Measurements from ENCODE around the gene CNGB1. TPM values are rescaled to one million over a fixed set of nuclear protein-coding genes. Genes with fewer than 3 reads are reported as not detected.
"Not testable (repeated sequence)": the region's sequence is repeated elsewhere in the genome, so short reads cannot be mapped to it uniquely, and the experiment has no call there.

The CNGB1 gene
- polyA plus RNA-seq, 1 donor from 2014 or later, result not detected

- Mint-ChIP-seq H3K27ac (no peak overlapping the region), H3K36me3 (peaks cover 1% of the 10 kb centered on the region), H3K27me3 (peaks cover 37% of the 10 kb centered on the region), H3K4me1 (peaks cover 1 to 6% (median 4%) of the 10 kb centered on the region in 3 donors), H3K9me3 (peaks cover 0 to 2% (median 0%) of the 10 kb centered on the region in 3 donors), H3K4me3 (no peak overlapping the region)
Observed at GRCh38 chr16:57883480-57883879, 87.4 kb downstream of the CNGB1 start.

- H3K9me3 Mint-ChIP-seq, result no peaks in the 10 kb centered on the region
- H3K4me1 Mint-ChIP-seq, result peaks cover 1 to 6% (median 6%) of the 10 kb centered on the region in 3 donors
- no peak overlapping the region for H3K4me3 Mint-ChIP-seq
- peaks cover 33% of the 10 kb centered on the region for H3K27me3 Mint-ChIP-seq
- H3K36me3 Mint-ChIP-seq, result peaks cover 1% of the 10 kb centered on the region
- no peak overlapping the region for H3K27ac Mint-ChIP-seq
Observed at GRCh38 chr16:57882792-57883191, 88.1 kb downstream of the CNGB1 start.

- H3K4me3 Mint-ChIP-seq, result no peak overlapping the region
- peaks cover 27% of the 10 kb centered on the region for H3K27me3 Mint-ChIP-seq
- peaks cover 1 to 6% (median 6%) of the 10 kb centered on the region in 3 donors for H3K4me1 Mint-ChIP-seq
- H3K9me3 Mint-ChIP-seq, result no peaks in the 10 kb centered on the region
- H3K36me3 Mint-ChIP-seq, result peaks cover 1% of the 10 kb centered on the region
- H3K27ac Mint-ChIP-seq, result no peak overlapping the region
Observed at GRCh38 chr16:57882206-57882605, 88.7 kb downstream of the CNGB1 start.

GRCh38 chr16:57878586-57878985 is 92.3 kb downstream of the CNGB1 start:
- no peak overlapping the region for H3K27ac Mint-ChIP-seq
- no peaks in the 10 kb centered on the region for H3K36me3 Mint-ChIP-seq
- no peak overlapping the region for H3K4me3 Mint-ChIP-seq
- H3K4me1 Mint-ChIP-seq, result peaks cover 1 to 6% (median 5%) of the 10 kb centered on the region in 3 donors
- H3K9me3 Mint-ChIP-seq, result peaks cover 0 to 2% (median 0%) of the 10 kb centered on the region in 3 donors
- H3K27me3 Mint-ChIP-seq, result peaks cover 13% of the 10 kb centered on the region

- Mint-ChIP-seq H3K36me3 (no peaks in the 10 kb centered on the region), H3K27me3 (peaks cover 12% of the 10 kb centered on the region), H3K4me3 (no peak overlapping the region), H3K4me1 (peaks cover 3 to 6% (median 4%) of the 10 kb centered on the region in 3 donors), H3K27ac (no peak overlapping the region), H3K9me3 (peaks cover 0 to 2% (median 0%) of the 10 kb centered on the region in 3 donors)
Observed at GRCh38 chr16:57876210-57876609, 94.7 kb downstream of the CNGB1 start.

- H3K27ac Mint-ChIP-seq, result no peak overlapping the region
- peaks cover 0 to 2% (median 0%) of the 10 kb centered on the region in 3 donors for H3K9me3 Mint-ChIP-seq
- peaks cover 4 to 7% (median 6%) of the 10 kb centered on the region in 3 donors for H3K4me1 Mint-ChIP-seq
- H3K4me3 Mint-ChIP-seq, result no peak overlapping the region
- H3K27me3 Mint-ChIP-seq, result peaks cover 13% of the 10 kb centered on the region
- no peaks in the 10 kb centered on the region for H3K36me3 Mint-ChIP-seq
Observed at GRCh38 chr16:57875347-57875746, 95.6 kb downstream of the CNGB1 start.

GRCh38 chr16:57873218-57873617 is 97.7 kb downstream of the CNGB1 start:
- peaks cover 0 to 4% (median 3%) of the 10 kb centered on the region in 3 donors for H3K4me1 Mint-ChIP-seq
- peaks cover 2% of the 10 kb centered on the region for H3K36me3 Mint-ChIP-seq
- no peak overlapping the region for H3K4me3 Mint-ChIP-seq
- no peak overlapping the region for H3K27ac Mint-ChIP-seq
- H3K27me3 Mint-ChIP-seq, result peaks cover 15% of the 10 kb centered on the region
- H3K9me3 Mint-ChIP-seq, result peaks cover 0 to 2% (median 0%) of the 10 kb centered on the region in 3 donors

GRCh38 chr16:57872764-57873163 is 98.2 kb downstream of the CNGB1 start:
- peaks cover 15% of the 10 kb centered on the region for H3K27me3 Mint-ChIP-seq
- H3K36me3 Mint-ChIP-seq, H3K4me1 Mint-ChIP-seq, H3K4me3 Mint-ChIP-seq, H3K9me3 Mint-ChIP-seq, H3K27ac Mint-ChIP-seq: not testable (repeated sequence)

- H3K36me3 Mint-ChIP-seq, result peaks cover 2% of the 10 kb centered on the region
- peaks cover 22% of the 10 kb centered on the region for H3K27me3 Mint-ChIP-seq
- H3K4me1 Mint-ChIP-seq, result peaks cover 0 to 4% (median 3%) of the 10 kb centered on the region in 3 donors
- H3K9me3 Mint-ChIP-seq, result peaks cover 0 to 2% (median 0%) of the 10 kb centered on the region in 3 donors
- H3K27ac Mint-ChIP-seq, result no peak overlapping the region
- no peak overlapping the region for H3K4me3 Mint-ChIP-seq
Observed at GRCh38 chr16:57871456-57871855, 99.5 kb downstream of the CNGB1 start.

- H3K27me3 Mint-ChIP-seq, result peaks cover 22% of the 10 kb centered on the region
- H3K36me3 Mint-ChIP-seq, result peaks cover 2% of the 10 kb centered on the region
- H3K4me3 Mint-ChIP-seq, result no peak overlapping the region
- peaks cover 0 to 2% (median 0%) of the 10 kb centered on the region in 3 donors for H3K9me3 Mint-ChIP-seq
- peaks cover 0 to 4% (median 3%) of the 10 kb centered on the region in 3 donors for H3K4me1 Mint-ChIP-seq
- no peak overlapping the region for H3K27ac Mint-ChIP-seq
Observed at GRCh38 chr16:57870753-57871454, 100.0 kb downstream of the CNGB1 start.

- no peak overlapping the region for H3K27ac Mint-ChIP-seq
- H3K4me1 Mint-ChIP-seq, result peaks cover 0 to 4% (median 3%) of the 10 kb centered on the region in 3 donors
- no peak overlapping the region for H3K4me3 Mint-ChIP-seq
- H3K9me3 Mint-ChIP-seq, result peaks cover 0 to 2% (median 0%) of the 10 kb centered on the region in 3 donors
- H3K36me3 Mint-ChIP-seq, result peaks cover 2% of the 10 kb centered on the region
- peaks cover 22% of the 10 kb centered on the region for H3K27me3 Mint-ChIP-seq
Observed at GRCh38 chr16:57868913-57869520, 101.9 kb downstream of the CNGB1 start.

GRCh38 chr16:57867000-57867561 is 103.8 kb downstream of the CNGB1 start:
- Mint-ChIP-seq H3K4me1 (peaks cover 0 to 4% (median 2%) of the 10 kb centered on the region in 3 donors), H3K9me3 (no peaks in the 10 kb centered on the region), H3K27ac (no peak overlapping the region), H3K27me3 (peaks cover 18% of the 10 kb centered on the region), H3K4me3 (no peak overlapping the region), H3K36me3 (peaks cover 4% of the 10 kb centered on the region)

- Mint-ChIP-seq H3K4me3 (no peak overlapping the region), H3K27me3 (peaks cover 17% of the 10 kb centered on the region), H3K36me3 (peaks cover 4% of the 10 kb centered on the region), H3K9me3 (no peaks in the 10 kb centered on the region), H3K4me1 (peaks cover 0 to 4% (median 1%) of the 10 kb centered on the region in 3 donors), H3K27ac (no peak overlapping the region)
Observed at GRCh38 chr16:57866529-57866918, 104.4 kb downstream of the CNGB1 start.

GRCh38 chr16:57865746-57866528 is 105.0 kb downstream of the CNGB1 start:
- Mint-ChIP-seq H3K9me3 (no peaks in the 10 kb centered on the region), H3K4me3 (no peak overlapping the region), H3K4me1 (peaks cover 0 to 4% (median 0%) of the 10 kb centered on the region in 3 donors), H3K27me3 (peaks cover 13% of the 10 kb centered on the region), H3K27ac (no peak overlapping the region), H3K36me3 (peaks cover 4% of the 10 kb centered on the region)

All from IgD-negative memory B cell (primary cell).